ENCODE measurements around the gene DAD1. TPM values are rescaled to one million over a fixed set of nuclear protein-coding genes. Genes with fewer than 3 reads are reported as not detected.
A peak's percentile ranks its signal among the peaks of the same experiment; 100 is the strongest.
"Not testable (repeated sequence)": the region's sequence is repeated elsewhere in the genome, so short reads cannot be mapped to it uniquely, and the experiment has no call there.

The DAD1 gene
- 100 to 1,000 TPM; 192 to 238 (median 202) TPM for total RNA-seq

DNA sequence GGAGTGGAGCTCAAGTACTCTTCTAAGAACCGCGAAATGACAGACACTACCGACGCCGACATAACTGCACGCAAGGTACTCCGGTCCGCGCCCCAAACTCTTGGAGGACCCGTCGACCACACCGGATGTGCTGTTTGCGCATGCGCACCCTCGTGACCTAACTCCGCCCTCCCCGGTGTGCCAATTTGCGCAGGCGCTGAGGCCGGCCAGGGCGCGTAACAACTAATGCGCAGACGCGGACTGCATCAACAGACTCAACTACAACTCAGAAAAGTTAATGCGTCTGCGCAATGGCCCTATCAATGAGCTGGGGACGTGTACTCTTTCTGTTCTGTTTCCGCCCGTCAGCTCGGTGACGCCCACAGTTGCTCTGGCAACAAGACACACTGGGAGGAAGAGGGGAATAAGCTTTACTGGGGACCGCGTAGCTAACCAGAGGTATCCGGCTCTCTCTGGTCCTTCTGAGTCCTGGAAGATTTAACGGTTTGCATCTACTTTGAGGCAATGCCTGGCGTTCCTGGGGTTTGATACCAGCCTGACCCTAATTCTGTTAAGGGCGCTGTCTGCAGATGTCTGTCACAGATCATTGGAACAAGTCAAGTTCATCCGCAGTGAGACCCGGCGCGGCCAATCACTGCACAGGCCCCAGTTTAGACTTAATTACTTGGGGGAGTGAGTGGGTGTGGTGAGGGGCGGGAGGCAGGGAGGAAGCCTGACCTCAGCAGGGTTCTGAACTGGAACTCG, at the start of gene DAD1:
Gene DAD1, minus strand, starts transcription at position 129 of the 744 bp plus-strand sequence. Its CDS starts 67 bp downstream, at position 62.
- Histone ChIP-seq H3K27ac (peak within 1 kb of the TSS; percentile 97 to 98), H3K4me3 (peak within 1 kb of the TSS; percentile 75 to 90 (median 79)), H3K27me3 (no peaks in the 10 kb centered on the region), H3K9me3 (no peaks in the 10 kb centered on the region), H3K4me1 (peaks cover 0 to 5% of the 10 kb centered on the region in 2 donors), H3K36me3 (no peaks in the 10 kb centered on the region)
- intact Hi-C loops (cut with DNase I; ENCODE audit: low total_unique reads), result no loop called here
- DNase-seq (ENCODE audit: low spot score in 2 of 2), result peak; percentile 99
- TF ChIP-seq, protein P1, sequence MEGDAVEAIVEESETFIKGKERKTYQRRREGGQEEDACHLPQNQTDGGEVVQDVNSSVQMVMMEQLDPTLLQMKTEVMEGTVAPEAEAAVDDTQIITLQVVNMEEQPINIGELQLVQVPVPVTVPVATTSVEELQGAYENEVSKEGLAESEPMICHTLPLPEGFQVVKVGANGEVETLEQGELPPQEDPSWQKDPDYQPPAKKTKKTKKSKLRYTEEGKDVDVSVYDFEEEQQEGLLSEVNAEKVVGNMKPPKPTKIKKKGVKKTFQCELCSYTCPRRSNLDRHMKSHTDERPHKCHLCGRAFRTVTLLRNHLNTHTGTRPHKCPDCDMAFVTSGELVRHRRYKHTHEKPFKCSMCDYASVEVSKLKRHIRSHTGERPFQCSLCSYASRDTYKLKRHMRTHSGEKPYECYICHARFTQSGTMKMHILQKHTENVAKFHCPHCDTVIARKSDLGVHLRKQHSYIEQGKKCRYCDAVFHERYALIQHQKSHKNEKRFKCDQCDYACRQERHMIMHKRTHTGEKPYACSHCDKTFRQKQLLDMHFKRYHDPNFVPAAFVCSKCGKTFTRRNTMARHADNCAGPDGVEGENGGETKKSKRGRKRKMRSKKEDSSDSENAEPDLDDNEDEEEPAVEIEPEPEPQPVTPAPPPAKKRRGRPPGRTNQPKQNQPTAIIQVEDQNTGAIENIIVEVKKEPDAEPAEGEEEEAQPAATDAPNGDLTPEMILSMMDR (IDR thresholded peaks at IDR 0.05), result peak in 2 of 3 donors; percentile 42 to 59
- TF ChIP-seq POLR2A (IDR thresholded peaks at IDR 0.05), result peak; percentile 86
- TF ChIP-seq POLR2AphosphoS5 (IDR thresholded peaks at IDR 0.05), result peak; percentile 84 to 97 (median 91)

DNA sequence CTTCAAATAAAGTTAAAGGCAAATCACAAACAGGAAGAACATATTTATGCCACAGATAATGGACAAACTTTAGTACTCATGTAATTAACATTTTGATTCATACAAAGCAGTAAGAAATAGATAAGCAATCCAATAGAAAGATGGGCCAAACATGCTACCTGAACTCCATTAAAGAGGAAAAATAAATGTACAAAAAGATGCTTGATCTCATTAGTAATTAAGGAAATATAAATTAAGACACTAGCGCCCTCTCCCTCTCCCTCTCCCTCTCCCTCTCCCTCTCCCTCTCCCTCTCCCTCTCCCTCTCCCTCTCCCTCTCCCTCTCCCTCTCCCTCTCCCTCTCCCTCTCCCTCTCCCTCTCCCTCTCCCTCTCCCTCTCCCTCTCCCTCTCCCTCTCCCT, 47.0 kb upstream of the DAD1 start:
- H3K4me3 ChIP-seq; H3K9me3 ChIP-seq; intact Hi-C loops (cut with DNase I; ENCODE audit: low total_unique reads); H3K27ac ChIP-seq; DNase-seq (ENCODE audit: low spot score in 2 of 2); H3K36me3 ChIP-seq; H3K4me1 ChIP-seq; H3K27me3 ChIP-seq: not testable (repeated sequence)

DNA sequence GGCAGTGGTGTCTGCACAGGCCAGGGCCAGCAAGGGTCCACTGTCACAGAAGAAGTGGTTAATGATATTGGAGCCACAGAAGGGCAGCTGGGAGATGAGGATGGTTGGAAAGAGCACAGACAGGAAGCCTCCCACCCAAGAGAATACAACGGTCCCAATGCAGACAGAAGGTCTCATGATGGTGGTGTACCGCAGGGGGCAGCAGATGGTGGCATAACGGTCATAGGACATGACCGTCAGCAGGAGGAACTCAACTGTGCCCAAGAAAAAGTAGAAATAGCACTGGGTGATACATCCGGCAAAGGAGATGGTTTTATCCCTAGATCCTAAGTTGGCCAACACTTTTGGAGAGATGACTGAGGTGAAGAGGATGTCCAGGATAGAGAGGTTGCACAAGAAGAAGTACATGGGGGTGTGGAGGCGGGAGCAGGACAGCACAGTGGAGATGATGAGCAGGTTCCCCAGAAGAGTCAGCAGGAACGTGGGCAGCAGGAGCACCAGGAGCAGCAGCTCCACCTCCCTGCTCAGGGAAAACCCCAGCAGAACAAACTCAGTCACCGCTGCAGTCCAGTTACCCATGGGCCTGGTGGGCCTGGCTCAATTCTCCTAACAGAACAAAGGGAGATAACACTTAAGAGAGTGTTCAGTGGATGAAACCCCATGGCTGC, 45.3 kb upstream of the DAD1 start:
- H3K36me3 ChIP-seq, result no peaks in the 10 kb centered on the region
- DNase-seq (ENCODE audit: low spot score in 2 of 2), result no peak
- H3K4me3 ChIP-seq, result no peak overlapping the region
- TF ChIP-seq POLR2AphosphoS5 (IDR thresholded peaks at IDR 0.05), result no peak
- TF ChIP-seq, protein P1 (IDR thresholded peaks at IDR 0.05), result no peak
- TF ChIP-seq POLR2A (IDR thresholded peaks at IDR 0.05), result no peak
- no peaks in the 10 kb centered on the region for H3K9me3 ChIP-seq
- H3K27me3 ChIP-seq, result no peaks in the 10 kb centered on the region
- H3K4me1 ChIP-seq, result no peaks in the 10 kb centered on the region
- no peak overlapping the region for H3K27ac ChIP-seq
- intact Hi-C loops (cut with DNase I; ENCODE audit: low total_unique reads), result no loop called here

DNA sequence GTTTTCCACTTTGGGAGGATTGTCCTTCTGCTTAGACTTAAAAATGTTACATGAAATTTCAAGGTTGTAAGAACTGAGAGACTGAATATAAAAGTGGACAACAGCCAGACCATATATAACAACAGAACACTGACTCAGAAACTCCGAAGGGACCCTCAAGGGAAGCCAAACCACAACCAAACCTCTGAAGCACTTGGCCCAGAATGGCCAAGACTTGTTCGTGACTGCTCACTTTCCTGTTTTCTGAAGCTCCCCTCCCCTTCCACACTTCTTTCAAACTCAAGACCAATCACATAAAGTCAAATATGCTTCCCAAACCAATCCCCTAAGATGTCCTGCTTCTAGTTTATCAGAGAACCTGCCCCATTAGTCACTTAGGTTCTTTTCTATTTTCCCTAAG, 41.5 kb upstream of the DAD1 start:
- no peak for DNase-seq (ENCODE audit: low spot score in 2 of 2)
- H3K9me3 ChIP-seq, result no peaks in the 10 kb centered on the region
- H3K27ac ChIP-seq, result no peak overlapping the region
- H3K27me3 ChIP-seq, result no peaks in the 10 kb centered on the region
- TF ChIP-seq POLR2AphosphoS5 (IDR thresholded peaks at IDR 0.05), result no peak
- no peak for TF ChIP-seq POLR2A (IDR thresholded peaks at IDR 0.05)
- TF ChIP-seq, protein P1 (IDR thresholded peaks at IDR 0.05), result no peak
- intact Hi-C loops (cut with DNase I; ENCODE audit: low total_unique reads), result no loop called here
- H3K36me3 ChIP-seq, result no peaks in the 10 kb centered on the region
- no peaks in the 10 kb centered on the region for H3K4me1 ChIP-seq
- H3K4me3 ChIP-seq, result no peak overlapping the region

DNA sequence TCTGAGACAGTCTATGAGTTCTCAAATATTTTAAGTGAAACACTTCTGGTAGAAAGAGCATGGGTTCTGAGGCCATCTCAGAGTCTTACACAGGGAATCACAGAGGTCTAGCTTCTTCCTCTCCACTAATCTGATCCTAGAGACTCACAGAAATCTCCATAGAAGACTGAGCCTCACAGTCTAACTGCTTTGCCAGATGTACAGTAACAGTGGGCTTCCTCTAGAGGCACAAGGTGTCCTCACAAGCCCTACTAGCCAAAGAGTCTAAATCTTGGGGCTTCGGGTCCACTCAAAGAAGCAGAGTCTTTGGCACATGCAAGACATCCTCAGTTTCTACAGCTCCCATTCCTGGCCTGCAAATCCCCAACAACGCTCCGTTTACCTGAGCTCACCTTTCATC, 41.0 kb upstream of the DAD1 start:
- no peak for DNase-seq (ENCODE audit: low spot score in 2 of 2)
- no peak for TF ChIP-seq POLR2AphosphoS5 (IDR thresholded peaks at IDR 0.05)
- no peak for TF ChIP-seq POLR2A (IDR thresholded peaks at IDR 0.05)
- TF ChIP-seq, protein P1 (IDR thresholded peaks at IDR 0.05), result no peak
- H3K27me3 ChIP-seq, result no peaks in the 10 kb centered on the region
- no peak overlapping the region for H3K27ac ChIP-seq
- H3K36me3 ChIP-seq, result no peaks in the 10 kb centered on the region
- no peaks in the 10 kb centered on the region for H3K4me1 ChIP-seq
- no peaks in the 10 kb centered on the region for H3K9me3 ChIP-seq
- H3K4me3 ChIP-seq, result no peak overlapping the region
- intact Hi-C loops (cut with DNase I; ENCODE audit: low total_unique reads), result no loop called here
